Measurements from ENCODE around the gene ALK. TPM values are rescaled to one million over a fixed set of nuclear protein-coding genes. Genes with fewer than 3 reads are reported as not detected.

ALK gene
- total RNA-seq, 4 donors from 2014 or later: 0.19 TPM; not detected in 3

DNA sequence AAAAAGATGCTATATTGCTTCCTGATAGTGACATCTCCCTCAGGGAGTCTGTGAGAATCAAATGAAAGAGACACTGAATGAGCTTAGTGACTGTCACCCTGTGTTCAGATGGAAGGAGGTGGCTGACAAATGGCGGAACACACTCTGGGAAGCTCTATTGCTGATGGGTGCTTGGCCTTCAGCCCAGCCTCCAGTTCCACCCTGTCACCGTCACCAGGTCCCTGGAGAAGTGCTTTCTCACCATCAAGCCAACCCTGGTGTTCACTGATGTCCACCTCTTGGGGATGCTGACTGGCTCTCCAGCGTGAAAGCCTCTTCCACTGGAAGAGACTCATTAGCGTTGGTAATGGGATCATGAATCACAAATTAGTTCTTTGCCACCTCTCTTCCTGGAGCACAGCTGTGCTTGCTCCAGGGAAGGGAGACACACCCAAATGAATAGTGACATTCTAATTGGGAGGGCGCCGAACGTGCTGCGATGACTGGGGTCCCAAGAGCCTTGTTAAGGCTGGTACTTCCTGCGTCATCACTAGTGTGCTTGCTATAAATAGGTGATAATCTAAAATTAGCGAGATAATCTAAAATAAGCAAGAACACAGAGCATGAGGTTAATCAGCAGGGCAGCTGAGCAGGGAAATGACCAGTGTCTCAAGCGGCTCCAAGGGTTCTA lies 652.2 kb downstream of the ALK start:
- Histone ChIP-seq H3K27ac (no peak overlapping the region), H3K9me3 (no peaks in the 10 kb centered on the region), H3K4me3 (no peak overlapping the region), H3K27me3 (peaks cover 0 to 5% (median 0%) of the 10 kb centered on the region in 4 donors), H3K4me1 (no peaks in the 10 kb centered on the region), H3K36me3 (no peaks in the 10 kb centered on the region)
- TF ChIP-seq POLR2A (IDR thresholded peaks at IDR 0.05) (no peak), CTCF (IDR thresholded peaks at IDR 0.05) (no peak)
- intact Hi-C loops (cut with DNase I): no loop called here
- WGBS, 2 donors: 53 to 69% methylated on average over 10 to 11 of the region's 11 CpGs
- no peak for DNase-seq

DNA sequence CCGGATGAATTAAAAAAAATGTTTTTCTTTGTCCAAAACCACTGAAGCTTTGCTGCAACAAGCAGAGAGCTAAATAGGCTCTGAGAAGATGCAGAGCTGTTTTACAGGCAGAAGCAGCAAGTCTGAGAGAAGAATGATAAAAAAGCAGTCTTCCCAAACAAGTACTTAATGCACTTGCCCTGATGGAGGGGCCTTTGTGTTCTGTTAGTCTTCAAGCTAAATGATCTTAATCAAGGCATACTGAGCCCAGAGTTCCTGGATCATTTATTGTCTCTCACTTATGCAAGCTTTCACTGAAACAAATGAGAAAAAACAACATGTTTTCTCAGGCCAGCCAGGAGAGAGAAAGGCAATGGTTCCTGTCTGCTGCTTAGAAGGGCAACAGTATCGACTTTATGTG lies 653.7 kb downstream of the ALK start:
- no peaks in the 10 kb centered on the region for H3K4me1 ChIP-seq
- DNase-seq: no peak

DNA sequence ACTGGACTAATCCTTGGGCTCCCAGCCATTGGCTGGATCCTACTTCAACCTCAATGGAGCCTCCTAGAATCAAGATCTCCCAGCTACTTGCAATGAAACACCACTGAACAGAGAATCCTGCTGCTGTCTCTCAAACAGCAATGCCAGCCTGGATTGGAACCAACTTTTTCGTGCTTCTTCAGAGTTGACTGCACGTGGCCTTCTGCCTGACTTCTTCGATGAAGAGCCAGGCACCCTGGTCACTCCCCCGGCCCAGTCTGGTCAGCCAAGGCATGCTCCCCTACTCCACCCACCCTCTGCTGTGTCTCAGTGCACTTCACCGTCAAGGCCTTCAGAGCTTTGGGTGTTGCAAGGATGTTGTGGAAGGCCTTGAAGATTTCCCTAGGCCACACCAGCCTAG lies 657.5 kb downstream of the ALK start:
- TF ChIP-seq CTCF (IDR thresholded peaks at IDR 0.05) (no peak), POLR2A (IDR thresholded peaks at IDR 0.05) (no peak)
- no peaks in the 10 kb centered on the region for H3K36me3 ChIP-seq
- intact Hi-C loops (cut with DNase I): no loop called here
- WGBS, 2 donors: 92 to 96% methylated on average over 5 of the region's 5 CpGs
- no peak for DNase-seq
- no peak overlapping the region for H3K4me3 ChIP-seq
- peaks cover 0 to 5% (median 0%) of the 10 kb centered on the region in 4 donors for H3K27me3 ChIP-seq
- peaks cover 0 to 4% (median 0%) of the 10 kb centered on the region in 3 donors for H3K4me1 ChIP-seq
- no peak overlapping the region for H3K27ac ChIP-seq
- no peaks in the 10 kb centered on the region for H3K9me3 ChIP-seq

More for the DNA sequence above, 653.7 kb downstream of the ALK start:
- H3K36me3 ChIP-seq: no peaks in the 10 kb centered on the region
- H3K27me3 ChIP-seq: peaks cover 0 to 5% (median 0%) of the 10 kb centered on the region in 4 donors
- TF ChIP-seq CTCF (IDR thresholded peaks at IDR 0.05): no peak
- no peak for TF ChIP-seq POLR2A (IDR thresholded peaks at IDR 0.05)
- no peak overlapping the region for H3K4me3 ChIP-seq
- H3K9me3 ChIP-seq: no peaks in the 10 kb centered on the region
- H3K27ac ChIP-seq: no peak overlapping the region
- intact Hi-C loops (cut with DNase I): no loop called here
- WGBS, 2 donors: 25 to 35% methylated on average over 2 of the region's 2 CpGs

DNA sequence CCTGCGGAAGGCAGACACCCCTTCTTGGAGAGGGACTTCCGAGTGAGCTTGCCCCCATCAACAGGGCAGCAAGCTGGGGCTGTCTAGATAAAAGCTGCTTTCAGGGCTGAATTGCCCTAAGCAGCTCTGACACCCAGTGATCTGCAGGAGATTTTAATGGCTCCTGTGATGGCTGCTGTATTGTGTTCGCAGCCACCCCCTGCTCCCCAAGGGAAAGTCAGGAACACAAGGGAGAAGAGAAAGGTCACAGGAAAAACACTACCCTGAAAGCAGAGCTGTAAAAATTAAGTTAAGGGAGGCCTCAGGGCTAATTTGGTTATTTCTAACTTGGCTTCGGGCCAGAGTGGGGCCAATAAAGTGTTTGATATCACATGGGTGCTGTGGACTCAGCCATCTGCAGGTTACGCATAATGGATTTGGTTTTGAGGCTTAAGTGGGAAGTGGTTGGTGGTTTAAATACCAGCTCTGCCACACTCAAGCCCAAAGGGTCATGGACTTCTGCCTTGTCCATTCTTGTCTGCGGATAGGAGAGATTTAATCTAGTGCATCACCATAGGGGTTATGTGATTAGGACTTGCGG lies 658.6 kb downstream of the ALK start:
- H3K4me1 ChIP-seq: peaks cover 0 to 4% (median 0%) of the 10 kb centered on the region in 3 donors
- 85 to 94% methylated on average over 4 to 7 of the region's 7 CpGs for WGBS, 2 donors
- no peak overlapping the region for H3K27ac ChIP-seq
- no peaks in the 10 kb centered on the region for H3K36me3 ChIP-seq
- DNase-seq: no peak
- no peaks in the 10 kb centered on the region for H3K9me3 ChIP-seq
- intact Hi-C loops (cut with DNase I): no loop called here
- no peak for TF ChIP-seq CTCF (IDR thresholded peaks at IDR 0.05)
- TF ChIP-seq POLR2A (IDR thresholded peaks at IDR 0.05): no peak
- H3K27me3 ChIP-seq: peaks cover 0 to 5% (median 0%) of the 10 kb centered on the region in 4 donors
- H3K4me3 ChIP-seq: no peak overlapping the region

GRCh38 chr2:29261003-29261402 lies 660.4 kb downstream of the ALK start:
- Histone ChIP-seq H3K27me3 (peaks cover 0 to 8% (median 0%) of the 10 kb centered on the region in 4 donors), H3K36me3 (no peaks in the 10 kb centered on the region), H3K4me3 (no peak overlapping the region), H3K27ac (no peak overlapping the region), H3K4me1 (peaks cover 0 to 4% (median 0%) of the 10 kb centered on the region in 3 donors), H3K9me3 (no peaks in the 10 kb centered on the region)
- WGBS, 2 donors: 71 to 76% methylated on average over 3 of the region's 3 CpGs
- no peak for TF ChIP-seq POLR2A (IDR thresholded peaks at IDR 0.05)
- TF ChIP-seq CTCF (IDR thresholded peaks at IDR 0.05): no peak
- intact Hi-C loops (cut with DNase I): no loop called here
- DNase-seq: no peak
